GM18907 (cell line): ENCODE results near the gene VPS52.
"Not testable (repeated sequence)": the region's sequence is repeated elsewhere in the genome, so short reads cannot be mapped to it uniquely, and the experiment has no call there.

Experiments used
- ATAC-seq: cut with Tn5 transposase; IDR thresholded peaks from one replicate; pipeline ENCODE4 v1.9.1; 2021; ENCODE audit warnings: mild to moderate bottlenecking, moderate library complexity; ENCODE audit not compliant: unreplicated experiment

VPS52 gene

GRCh38 chr6:33251395-33252012 lies 20.2 kb downstream of the VPS52 start:
- no peak for ATAC-seq

DNA sequence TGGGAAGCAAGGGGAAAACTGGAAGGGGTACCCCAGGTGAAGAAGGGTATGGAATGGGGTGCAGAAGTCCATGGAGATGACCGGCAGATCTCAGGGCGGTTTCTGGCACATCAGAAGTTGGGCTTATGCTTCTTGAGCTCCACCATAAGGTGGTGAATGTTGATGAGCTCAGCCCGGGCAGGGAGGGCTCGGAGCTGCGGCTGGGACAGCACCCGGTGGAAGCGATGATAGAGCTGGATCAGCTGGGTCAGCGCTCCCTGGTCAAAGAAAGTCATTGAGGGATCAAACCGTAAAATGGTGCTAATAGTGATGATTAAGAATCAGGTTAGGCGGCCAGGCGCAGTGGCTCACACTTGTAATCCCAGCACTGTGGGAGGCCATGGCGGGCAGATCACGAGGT lies 20.9 kb downstream of the VPS52 start:
- ATAC-seq = no peak

DNA sequence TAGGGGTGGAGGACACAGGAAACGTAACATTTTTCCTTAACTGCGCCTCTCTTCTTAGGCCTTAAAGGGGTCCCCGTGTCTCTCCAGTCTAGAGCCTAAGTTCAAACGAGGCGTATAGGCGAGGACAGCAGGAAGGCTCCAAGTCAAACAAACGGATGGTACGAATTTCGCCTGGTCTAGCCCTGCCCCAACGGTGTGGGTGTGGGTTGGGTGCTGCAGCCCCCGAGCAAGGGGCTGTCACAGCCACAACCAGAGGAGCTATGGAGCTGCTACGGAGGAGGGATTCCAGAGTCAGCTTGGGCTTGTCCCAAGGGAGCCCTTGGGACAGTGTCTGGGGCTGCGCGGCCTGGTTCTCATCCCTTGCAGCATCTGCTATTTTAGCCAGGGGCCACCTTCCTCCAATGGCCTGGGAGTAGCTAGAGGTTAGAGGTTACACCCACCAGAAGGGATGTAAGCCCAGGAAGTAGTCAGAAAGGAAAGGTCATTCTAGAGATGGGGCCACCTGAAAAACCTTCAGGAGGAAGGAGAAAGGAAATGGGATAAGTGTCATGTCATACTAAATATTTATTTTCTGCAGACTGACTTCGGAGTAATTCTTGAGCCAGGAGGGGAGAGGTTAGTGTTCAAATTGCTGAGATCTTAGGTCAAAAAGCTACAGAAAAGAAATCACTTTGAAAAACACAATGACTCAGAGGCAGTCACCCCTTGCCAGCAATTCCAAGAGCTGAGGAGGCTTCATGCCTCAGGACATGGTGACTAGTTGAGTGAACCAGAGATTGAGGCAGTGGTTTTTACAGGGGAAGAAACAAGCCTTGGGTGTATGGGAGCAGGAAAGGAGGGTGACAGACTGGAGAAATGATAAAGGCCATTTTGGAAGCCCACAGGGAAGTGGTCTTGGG lies 21.7 kb downstream of the VPS52 start:
- peak; percentile 5 for ATAC-seq

DNA sequence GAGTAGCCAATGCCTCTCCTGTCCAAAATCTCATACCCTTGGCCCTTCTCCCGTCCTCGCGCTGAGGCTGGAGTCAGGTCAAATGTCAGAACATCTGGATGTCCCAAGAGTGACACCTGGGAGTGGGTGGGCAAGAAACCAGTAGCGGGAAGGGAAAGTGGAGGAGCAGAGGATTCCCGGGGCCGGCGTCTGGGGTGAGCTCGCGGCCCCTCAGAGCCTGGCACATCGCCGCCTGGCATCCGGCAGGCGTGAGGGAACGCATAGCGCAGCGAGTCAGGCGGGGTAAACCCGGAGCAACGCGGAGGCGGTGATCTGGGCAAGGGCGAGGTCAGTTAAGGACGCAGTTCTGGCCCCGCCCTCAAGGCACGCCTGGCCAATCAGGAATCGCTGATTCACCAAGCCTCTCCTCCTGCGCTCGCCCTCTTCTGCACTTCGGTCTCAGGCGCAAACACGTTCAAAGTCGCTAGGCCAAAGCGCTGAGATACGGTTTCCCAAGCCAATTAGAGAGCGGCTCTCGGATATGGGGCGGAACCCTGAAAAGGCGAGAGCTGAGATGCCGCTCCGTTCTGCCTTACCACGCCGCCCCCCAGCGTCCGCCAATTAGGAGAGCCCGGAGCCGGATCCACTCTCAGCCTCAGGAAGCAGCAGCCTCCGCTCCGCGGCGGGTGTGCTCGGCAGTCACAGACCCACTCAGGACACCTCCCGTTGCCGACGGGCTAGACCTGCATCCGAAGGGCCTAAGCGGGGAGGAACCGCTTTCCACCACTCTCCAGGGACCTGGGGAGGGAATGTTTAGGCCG lies 22.5 kb downstream of the VPS52 start:
- ATAC-seq = peak; percentile 86

DNA sequence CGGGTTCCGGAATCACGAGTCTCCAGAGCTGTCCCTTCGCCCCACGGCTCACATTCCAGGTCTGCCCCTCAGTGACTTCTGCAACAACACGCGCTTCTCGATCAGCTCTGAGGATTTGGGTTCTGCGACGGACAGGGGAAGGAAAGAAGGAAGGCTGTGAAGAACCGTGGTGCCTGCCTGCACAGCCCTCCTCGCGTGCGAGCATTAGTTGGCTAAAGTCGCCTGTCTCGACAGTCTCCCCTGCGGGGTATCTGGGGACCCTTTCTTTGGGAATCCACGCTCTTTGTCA lies 23.1 kb downstream of the VPS52 start:
- peak; percentile 13 for ATAC-seq

DNA sequence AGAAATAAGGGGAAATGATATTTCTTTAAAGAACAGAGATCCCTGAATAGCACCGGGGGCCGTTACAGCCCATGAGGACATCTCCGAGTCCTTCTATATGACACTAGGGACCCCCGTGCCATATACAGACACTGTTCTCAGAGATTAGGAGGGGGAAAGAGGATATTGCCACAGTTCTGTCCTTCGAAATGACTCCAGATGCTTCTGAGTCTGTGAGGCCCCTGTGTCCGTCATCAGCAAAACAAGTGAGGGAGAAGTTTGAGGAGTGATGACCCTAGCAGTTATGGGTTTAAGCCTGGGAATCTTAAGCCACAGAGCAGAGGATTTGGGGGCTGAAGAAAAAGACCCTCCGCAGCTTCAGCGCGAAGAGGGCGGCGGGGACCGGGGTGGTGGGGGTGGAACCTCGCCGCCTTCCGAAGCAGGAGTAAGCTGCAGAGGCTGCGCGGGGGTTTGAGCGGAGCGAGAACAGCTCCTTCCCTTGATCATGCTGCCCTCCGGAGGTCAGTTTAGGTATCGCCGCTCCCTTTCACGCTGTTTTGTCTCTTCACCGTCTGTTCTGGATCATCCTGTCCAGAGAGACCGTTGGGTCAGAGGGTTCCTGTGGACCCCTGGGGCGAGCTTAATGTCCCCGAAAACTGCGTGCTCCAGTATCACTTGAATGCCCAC lies 23.6 kb downstream of the VPS52 start:
- peak; percentile 42 for ATAC-seq

GRCh38 chr6:33243476-33243875 lies 28.2 kb downstream of the VPS52 start:
- no peak for ATAC-seq

GRCh38 chr6:33241968-33242367 lies 29.7 kb downstream of the VPS52 start:
- ATAC-seq = no peak

- no peak for ATAC-seq
Observed at GRCh38 chr6:33237741-33238140, 33.9 kb downstream of the VPS52 start.

- no peak for ATAC-seq
Observed at GRCh38 chr6:33236852-33237251, 34.8 kb downstream of the VPS52 start.

DNA sequence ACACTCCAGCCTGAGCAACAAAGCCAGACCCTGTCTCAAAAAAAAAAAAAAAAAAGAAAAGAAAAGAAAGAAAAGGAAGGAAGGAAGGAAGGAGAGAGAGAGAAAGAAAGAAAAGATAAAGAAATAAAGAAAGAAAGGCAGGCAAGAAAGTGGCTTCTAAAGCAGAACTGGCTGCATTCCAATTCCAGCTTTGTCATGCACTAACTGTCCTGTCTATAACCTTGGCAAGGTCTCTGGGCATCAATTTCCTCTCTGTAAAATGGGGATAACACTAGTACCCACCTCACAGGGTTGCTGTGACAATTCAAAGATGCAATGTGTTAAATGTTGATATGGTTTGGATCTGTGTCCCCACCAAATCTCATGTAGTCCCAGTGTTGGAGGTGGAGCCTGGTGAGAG lies 35.3 kb downstream of the VPS52 start:
- ATAC-seq = no peak

- ATAC-seq = no peak
Observed at GRCh38 chr6:33235221-33235634, 36.4 kb downstream of the VPS52 start.

DNA sequence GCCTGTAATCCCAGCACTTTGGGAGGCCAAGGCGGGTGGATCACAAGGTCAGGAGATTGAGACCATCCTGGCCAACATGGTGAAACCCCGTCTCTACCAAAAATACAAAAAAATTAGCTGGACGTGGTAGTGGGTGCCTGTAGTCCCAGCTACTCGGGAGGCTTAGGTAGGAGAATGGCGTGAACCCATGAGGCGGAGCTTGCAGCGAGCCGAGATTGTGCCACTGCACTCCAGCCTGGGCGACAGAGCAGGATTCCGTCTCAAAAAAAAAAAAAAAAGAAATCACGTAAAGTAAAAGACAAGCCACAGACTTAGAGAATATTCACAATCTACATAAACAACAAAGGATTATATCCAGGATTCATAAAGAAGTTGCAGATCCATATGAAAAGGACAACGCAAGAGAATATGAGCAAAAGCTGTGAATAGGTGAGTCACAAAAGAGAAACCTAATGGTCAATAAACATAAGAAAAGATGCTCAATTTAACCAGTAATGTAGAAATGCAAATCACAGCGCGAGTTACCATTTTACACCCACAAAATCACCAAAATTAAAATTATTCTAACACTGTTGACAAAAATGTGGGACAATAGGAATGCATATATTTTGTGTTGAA lies 45.1 kb downstream of the VPS52 start:
- not testable (repeated sequence) for ATAC-seq

- no peak for ATAC-seq
Observed at GRCh38 chr6:33217681-33218080, 54.0 kb downstream of the VPS52 start.

DNA sequence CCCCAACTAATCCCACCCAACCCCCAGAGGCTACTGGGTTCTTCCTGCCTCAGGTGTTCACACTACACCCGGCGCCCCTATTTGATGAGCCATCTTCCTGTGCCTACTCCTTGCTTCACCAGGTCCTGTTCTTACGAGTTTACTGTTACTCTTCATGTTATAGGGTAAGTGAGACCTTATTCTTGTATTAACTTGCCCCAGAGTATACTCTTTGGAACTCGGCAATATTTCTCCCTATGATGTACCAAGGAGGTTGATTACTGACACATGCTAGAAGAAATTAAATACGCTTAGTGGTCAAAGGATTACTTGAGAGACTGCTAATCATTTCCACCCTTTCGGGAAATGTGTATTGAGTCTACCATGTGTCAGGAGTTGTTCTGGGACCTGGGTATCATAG lies 54.4 kb downstream of the VPS52 start:
- ATAC-seq = no peak

GRCh38 chr6:33216117-33216649 lies 55.5 kb downstream of the VPS52 start:
- ATAC-seq = no peak

DNA sequence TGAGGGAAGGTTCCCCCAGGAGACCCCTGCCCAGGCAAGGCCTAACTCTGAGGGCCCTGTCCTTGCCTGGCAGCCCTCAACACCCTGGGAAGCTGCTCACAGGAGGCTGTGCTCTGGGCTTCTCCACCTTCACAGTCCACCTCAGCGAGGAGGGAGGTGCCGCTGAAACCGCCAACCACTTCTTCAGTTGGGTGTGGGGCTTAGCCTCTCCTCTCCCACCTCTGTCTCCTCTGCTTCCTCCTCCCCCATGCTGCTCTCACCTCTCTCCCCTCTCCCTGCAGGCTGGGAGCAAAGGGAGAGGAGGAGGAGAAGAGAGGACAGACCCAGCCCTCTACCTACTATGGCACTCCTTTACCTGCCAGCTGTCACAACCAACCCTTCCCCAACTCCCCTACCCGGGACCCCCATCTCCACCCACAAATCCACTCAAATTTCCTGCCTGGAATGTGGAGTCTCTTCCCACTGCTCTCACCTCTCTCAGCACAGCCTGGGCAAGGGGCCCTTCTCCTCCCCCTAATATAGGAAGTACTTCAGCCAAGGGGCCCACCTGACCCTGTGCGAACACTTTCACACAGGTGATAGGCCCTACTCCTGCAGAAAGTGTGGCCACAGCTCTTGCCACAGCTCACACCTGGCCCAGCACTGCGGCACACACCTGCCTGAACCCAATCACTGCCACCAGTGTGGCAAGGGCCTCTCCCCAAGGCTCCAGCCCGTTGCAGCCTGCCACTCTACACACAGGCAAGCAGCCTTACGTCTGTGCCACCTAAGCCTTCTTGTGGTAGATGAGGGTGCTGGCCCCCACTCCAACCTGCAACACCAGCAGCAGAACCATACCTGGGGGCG lies 56.2 kb downstream of the VPS52 start:
- no peak for ATAC-seq

GRCh38 chr6:33213989-33214335 lies 57.7 kb downstream of the VPS52 start:
- no peak for ATAC-seq

- ATAC-seq = no peak
Observed at GRCh38 chr6:33213166-33213988, 58.3 kb downstream of the VPS52 start.
